ENCODE results near the gene UTS2.

The UTS2 gene

GRCh38 chr1:7862211-7863060, 9.6 kb upstream of the UTS2 start:
- no peak for DNase-seq

GRCh38 chr1:7861452-7861851, 8.6 kb upstream of the UTS2 start:
- DNase-seq: no peak

- DNase-seq: no peak
These were observed 7.3 kb upstream of the UTS2 start for GRCh38 chr1:7860130-7860529.

- no peak for DNase-seq
These were observed 6.5 kb upstream of the UTS2 start for GRCh38 chr1:7859406-7859805.

GRCh38 chr1:7857985-7858384, 5.1 kb upstream of the UTS2 start:
- DNase-seq: no peak

GRCh38 chr1:7857000-7857399, 4.1 kb upstream of the UTS2 start:
- DNase-seq: no peak

GRCh38 chr1:7856345-7856744, 3.5 kb upstream of the UTS2 start:
- DNase-seq: no peak

- no peak for DNase-seq
These were observed 790 bp upstream of the UTS2 start for GRCh38 chr1:7853684-7854026.

GRCh38 chr1:7850786-7851185, 2.1 kb downstream of the UTS2 start:
- DNase-seq: no peak

GRCh38 chr1:7847599-7847998, 5.3 kb downstream of the UTS2 start:
- DNase-seq: no peak

- DNase-seq: no peak
These were observed 6.2 kb downstream of the UTS2 start for GRCh38 chr1:7846656-7847055.

- no peak for DNase-seq
These were observed 7.1 kb downstream of the UTS2 start for GRCh38 chr1:7845761-7846160.

GRCh38 chr1:7842517-7842916, 10.3 kb downstream of the UTS2 start:
- DNase-seq: peak; percentile 2

GRCh38 chr1:7839526-7839925, 13.3 kb downstream of the UTS2 start:
- DNase-seq: no peak

- no peak for DNase-seq
These were observed 14.2 kb downstream of the UTS2 start for GRCh38 chr1:7838714-7839113.

GRCh38 chr1:7833035-7833434, 19.8 kb downstream of the UTS2 start:
- no peak for DNase-seq

- DNase-seq: no peak
These were observed 21.4 kb downstream of the UTS2 start for GRCh38 chr1:7831458-7831857.

- peak; percentile 24 for DNase-seq
These were observed 25.5 kb downstream of the UTS2 start for GRCh38 chr1:7827126-7827955.

- DNase-seq: no peak
These were observed 26.5 kb downstream of the UTS2 start for GRCh38 chr1:7826363-7826762.

GRCh38 chr1:7824701-7825100, 28.2 kb downstream of the UTS2 start:
- no peak for DNase-seq

- DNase-seq: no peak
These were observed 31.6 kb downstream of the UTS2 start for GRCh38 chr1:7821282-7821681.

GRCh38 chr1:7813677-7814373, 39.0 kb downstream of the UTS2 start:
- DNase-seq: no peak

- no peak for DNase-seq
These were observed 41.4 kb downstream of the UTS2 start for GRCh38 chr1:7811476-7811875.

- no peak for DNase-seq
These were observed 42.5 kb downstream of the UTS2 start for GRCh38 chr1:7810395-7810794.
